ENCODE results near the gene ARHGEF37. TPM values are rescaled to one million over a fixed set of nuclear protein-coding genes. Genes with fewer than 3 reads are reported as not detected.

The ARHGEF37 gene
- total and polyA plus RNA-seq, 9 of the 15 experiments (the other 6 are each of a cell fraction or from before 2014, with no cell fraction given): 0.01 to 0.27 (median 0.05) TPM

GRCh38 chr5:149680810-149681221 is 99.5 kb downstream of the ARHGEF37 start (continued):
- TF ChIP-seq POLR2AphosphoS2 (IDR thresholded peaks at IDR 0.05; ENCODE audit: low read length): no peak
- TF ChIP-seq, protein P1, sequence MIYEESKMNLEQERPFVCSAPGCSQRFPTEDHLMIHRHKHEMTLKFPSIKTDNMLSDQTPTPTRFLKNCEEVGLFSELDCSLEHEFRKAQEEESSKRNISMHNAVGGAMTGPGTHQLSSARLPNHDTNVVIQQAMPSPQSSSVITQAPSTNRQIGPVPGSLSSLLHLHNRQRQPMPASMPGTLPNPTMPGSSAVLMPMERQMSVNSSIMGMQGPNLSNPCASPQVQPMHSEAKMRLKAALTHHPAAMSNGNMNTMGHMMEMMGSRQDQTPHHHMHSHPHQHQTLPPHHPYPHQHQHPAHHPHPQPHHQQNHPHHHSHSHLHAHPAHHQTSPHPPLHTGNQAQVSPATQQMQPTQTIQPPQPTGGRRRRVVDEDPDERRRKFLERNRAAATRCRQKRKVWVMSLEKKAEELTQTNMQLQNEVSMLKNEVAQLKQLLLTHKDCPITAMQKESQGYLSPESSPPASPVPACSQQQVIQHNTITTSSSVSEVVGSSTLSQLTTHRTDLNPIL (CRISPR knock-in tag; IDR thresholded peaks at IDR 0.05): no peak
- no peak for TF ChIP-seq ZBTB8A (IDR thresholded peaks at IDR 0.05; ENCODE audit: partially characterized antibody)
- no peak for TF ChIP-seq HMG20A (CRISPR knock-in tag; conservative IDR thresholded peaks at IDR 0.05)
- TF ChIP-seq ZKSCAN3 (CRISPR knock-in tag; IDR thresholded peaks at IDR 0.05): no peak
- no peak for TF ChIP-seq KDM4B (IDR thresholded peaks at IDR 0.05; ENCODE audit: borderline replicate concordance in 2 of 2, low read depth in 1 of 2)
- peak; percentile 78 for TF ChIP-seq ZNF263 (CRISPR knock-in tag; IDR thresholded peaks at IDR 0.05; ENCODE audit: borderline replicate concordance)
- TF ChIP-seq SPI1 (IDR thresholded peaks at IDR 0.05; ENCODE audit: borderline replicate concordance, low read depth, low read length): peak; percentile 87
- TF ChIP-seq KDM2B (CRISPR knock-in tag; IDR thresholded peaks at IDR 0.05): no peak
- no peak for TF ChIP-seq IFI16 (CRISPR knock-in tag; IDR thresholded peaks at IDR 0.05)
- no peak for TF ChIP-seq MTA1 (IDR thresholded peaks at IDR 0.05; ENCODE audit: borderline replicate concordance)
- peak; percentile 11; the same call in 1 of the 2 replicates for TF ChIP-seq ZKSCAN8 (CRISPR knock-in tag; IDR thresholded peaks at IDR 0.05)
- TF ChIP-seq RFX5 (IDR thresholded peaks at IDR 0.05; ENCODE audit: low read depth, low read length): no peak

Data from K562 (cell line).